Activated effector memory CD4-positive, alpha-beta T cell treated with anti-CD3 and anti-CD28 coated beads, Interleukin-2, amount 50 U/mL, for 16 hours (primary cell): ENCODE measurements around the gene FANCC.

Experiments
- DNase-seq: peaks from one replicate; pipeline ENCODE4 v3.0.0-alpha.2; 2020

The FANCC gene

DNA sequence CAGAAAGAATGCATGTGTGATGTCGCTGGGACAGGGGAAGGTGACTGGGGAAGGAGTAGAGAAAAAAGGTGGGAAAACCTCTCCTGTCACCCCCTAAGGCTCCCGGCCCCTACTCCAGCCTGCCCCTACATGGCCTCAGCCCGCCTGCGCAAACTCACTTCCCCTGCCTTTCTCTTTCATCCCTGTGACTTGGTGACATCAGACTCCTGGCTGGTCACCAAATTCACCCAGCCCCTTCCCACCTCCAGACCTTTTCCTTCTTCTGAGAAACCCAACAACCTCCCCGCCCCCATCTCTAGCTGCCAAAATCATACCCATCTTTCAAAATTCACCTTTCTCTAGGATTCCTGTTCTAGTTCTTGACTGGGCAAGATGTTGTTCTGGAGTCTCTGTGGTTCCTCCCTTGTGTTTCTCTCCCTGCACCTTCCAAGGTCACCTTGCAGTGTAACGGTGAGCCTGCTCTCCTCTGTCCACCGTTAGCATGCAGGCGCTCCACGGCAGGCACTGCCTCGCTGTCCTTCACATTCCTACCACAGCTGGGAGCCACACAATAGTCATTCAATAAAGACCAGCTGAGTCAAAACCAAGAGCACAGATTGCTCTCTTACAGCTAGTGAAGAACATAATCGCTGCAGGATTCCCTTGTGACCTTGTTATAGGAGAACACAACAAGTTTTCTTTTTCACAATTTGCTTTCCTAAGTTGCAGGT is 134.5 kb downstream of the FANCC start:
- no peak for DNase-seq

DNA sequence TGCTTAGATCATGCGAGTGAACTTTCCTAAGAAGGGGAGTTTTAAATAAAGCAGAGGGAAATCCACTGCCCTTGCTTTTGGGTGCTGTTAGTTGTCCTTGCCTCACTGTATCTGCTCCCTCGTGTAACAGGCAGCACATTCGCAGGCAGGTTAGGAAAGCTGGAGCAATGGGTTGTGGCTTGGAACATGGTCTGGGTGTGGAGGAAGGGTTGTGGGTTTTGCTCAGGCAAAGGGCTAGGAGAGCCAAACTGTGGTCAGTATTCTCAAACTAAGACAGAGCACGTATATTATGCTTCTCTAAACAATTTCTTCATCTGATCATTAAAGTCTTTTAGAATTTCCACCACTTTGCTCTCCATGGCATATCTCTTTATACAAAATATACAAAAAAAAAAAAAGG is 135.7 kb downstream of the FANCC start:
- DNase-seq, result no peak

DNA sequence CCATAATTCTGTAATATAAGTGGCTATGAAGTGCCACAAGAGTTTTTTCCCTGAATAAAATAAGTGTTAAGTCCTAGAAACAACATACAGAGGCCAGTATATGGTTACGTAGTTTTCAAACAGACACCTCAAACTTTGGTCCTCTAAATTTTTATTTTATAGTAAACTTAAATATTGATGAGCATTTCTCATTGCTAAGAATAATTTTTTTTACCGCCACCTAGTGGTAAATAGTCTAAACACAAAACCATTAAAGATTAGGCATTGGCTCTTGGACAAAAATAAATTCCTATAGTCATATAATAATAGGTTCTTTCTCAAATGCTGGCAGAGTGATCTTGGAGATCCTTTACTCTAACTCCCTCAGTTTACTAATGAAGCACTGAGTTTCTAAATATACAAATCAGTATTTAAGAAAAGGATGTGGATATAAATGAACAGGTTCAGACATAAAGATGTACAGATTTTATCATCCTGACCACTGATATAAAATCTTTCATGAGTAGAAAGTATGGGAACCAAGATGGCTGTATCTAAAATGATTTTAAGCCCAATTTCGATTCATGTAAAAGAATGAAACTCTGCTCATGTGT is 136.2 kb downstream of the FANCC start:
- no peak for DNase-seq

DNA sequence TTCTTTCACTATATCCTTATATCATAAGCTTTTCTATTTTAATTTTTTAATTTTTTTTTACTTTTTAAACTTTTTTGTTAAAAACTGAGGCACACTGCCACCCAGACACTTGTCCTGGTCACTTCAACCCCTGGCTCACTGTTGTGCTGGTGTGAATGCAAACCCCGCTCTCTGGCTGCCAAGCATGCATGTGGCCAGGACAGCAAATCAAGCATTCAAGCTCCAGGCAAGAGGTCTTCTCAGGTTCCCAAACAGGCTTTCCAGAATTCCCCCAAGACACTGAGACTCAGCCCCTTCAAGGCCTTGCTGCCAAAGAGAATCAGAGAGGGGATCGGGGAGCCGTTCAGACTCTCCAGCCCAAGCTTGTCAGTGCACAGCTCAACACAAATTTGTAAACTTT is 139.9 kb downstream of the FANCC start:
- no peak for DNase-seq

DNA sequence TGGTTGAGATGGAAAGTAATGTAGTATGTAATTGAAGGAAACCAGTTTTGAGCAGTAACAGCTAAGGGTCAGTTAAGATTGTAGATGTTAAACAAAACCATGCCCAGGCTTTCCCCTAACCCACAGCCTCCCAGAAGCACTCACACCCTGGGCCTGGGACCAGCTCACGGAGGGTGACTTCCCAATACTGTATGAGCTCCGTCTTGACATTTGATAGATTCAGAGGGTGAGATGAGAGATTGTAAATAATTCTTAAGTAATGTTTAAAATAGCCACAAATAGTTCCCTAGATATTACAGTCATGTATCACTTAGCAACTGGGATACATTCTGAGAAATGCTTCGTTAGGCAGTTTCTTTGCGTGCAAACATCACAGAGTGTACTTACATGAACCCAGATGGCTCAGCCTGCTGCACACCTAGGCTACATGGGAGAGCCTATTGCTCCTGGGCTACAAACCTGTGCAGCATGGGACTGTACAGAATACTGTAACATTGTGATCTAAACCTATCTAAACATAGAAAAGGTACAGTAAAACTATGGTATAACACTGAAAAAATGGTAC is 140.7 kb downstream of the FANCC start:
- no peak for DNase-seq

DNA sequence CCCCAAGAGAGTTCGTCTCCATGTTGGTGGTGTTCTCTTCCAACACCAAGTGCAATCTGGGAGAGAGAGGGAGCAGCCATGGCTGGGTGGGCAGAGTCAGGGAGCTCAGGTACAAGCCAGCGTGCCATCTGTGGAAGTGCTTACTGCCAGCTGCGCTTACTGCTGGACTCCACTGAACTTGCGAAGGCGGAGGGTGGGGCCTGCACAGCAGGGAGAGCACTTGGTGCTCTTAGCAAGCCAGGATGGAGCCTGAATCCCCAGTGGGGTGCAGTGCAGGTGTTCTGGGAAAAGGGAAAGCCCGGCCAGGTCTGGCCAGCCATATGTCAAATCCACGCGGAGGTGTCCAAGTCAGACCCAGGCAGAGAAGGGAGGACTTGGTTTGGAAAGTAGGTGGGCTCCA is 142.0 kb downstream of the FANCC start:
- no peak for DNase-seq

DNA sequence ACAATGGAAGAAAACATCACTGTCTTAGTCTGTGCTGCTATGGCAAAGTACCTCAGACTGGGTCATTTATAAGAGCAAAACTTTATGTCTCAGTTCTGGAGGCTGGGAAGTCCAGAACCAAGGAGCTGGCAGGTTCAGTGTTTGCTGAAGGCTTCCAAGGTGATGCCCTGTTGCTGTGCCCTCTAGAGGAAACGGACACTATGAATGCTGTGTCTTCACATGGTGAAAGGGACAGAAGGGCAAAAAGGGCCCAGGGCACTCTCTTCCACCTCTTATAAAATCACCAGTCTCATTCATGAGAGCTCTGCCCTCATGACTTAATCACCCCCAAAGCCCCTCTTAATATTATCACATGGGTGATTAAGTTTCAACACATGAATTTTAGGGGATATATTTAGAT is 143.5 kb downstream of the FANCC start:
- no peak for DNase-seq

DNA sequence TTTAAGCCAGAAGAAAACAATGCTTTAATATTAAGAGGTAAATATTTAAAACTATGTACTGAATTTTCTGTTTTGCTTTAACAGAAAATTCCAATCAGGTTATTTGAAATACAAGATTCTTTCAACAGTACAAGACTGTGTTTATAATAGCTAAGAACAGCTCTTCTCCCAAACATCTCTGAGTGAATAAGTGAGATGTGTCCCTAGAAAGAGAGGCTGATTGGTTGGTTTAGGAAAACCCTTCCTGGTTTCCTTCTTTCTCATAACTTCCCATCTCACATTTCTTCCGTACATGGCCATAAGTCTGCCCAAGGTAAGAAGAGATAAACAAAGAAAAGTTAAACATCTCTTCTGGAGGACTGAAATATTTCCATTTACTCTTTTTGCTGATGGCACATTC is 145.9 kb downstream of the FANCC start:
- no peak for DNase-seq

DNA sequence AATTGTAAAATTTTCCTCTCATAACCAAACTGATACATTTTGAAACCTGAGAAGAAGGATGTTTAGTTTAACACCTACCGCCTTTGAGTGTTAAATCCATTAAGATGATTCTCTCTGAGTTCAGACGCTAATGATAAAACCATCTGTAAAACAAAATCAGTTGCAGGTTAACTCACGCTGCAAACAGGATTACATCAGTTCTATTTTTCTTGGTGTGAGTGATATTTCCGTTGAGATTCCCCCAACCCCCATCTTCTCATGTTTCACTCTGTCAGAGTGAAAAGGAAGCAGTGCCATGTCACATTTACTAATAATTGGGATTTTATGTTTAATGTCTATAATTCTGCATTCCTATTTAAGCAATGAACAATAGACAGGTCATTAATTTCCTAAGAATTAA is 146.5 kb downstream of the FANCC start:
- no peak for DNase-seq

DNA sequence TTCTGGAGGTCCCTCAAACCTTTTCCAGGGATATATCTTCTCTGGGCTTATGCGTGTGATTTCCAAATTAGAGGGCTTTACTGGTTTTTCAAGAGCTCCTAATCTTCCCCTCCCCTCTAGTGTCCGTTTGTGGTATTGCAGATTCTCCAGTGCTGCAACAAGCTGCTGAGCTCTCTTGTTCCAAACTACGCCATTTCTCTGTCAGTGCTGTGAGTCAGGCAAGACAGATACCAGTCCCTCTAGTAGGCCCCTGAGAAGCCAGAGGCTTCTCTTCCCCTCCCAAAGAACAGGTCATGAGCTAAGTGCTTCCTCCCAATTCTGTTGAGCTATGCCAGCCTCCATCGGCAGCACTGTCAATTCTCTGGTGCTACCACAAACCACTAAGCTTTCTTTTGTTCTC is 149.5 kb downstream of the FANCC start:
- peak; percentile 70 for DNase-seq

DNA sequence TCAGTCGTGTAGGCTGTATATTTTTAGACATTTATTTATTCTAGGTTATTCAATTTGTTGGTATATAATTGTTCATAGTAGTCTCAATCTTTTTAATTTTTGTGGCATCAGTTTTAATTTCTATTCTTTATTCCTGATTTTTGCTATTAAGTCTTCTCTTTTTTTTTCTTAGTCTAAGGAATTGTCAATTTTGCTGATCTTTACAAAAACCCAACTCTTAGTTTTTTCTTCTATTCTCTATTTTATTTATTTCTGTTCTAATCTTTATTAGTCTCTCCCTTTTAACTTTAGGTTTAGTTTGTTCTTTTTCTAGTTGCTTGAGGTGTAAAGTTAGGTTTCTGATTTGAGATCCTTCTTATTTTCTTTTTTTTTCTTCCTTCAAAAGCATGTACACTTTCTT is 152.5 kb downstream of the FANCC start:
- DNase-seq, result no peak

DNA sequence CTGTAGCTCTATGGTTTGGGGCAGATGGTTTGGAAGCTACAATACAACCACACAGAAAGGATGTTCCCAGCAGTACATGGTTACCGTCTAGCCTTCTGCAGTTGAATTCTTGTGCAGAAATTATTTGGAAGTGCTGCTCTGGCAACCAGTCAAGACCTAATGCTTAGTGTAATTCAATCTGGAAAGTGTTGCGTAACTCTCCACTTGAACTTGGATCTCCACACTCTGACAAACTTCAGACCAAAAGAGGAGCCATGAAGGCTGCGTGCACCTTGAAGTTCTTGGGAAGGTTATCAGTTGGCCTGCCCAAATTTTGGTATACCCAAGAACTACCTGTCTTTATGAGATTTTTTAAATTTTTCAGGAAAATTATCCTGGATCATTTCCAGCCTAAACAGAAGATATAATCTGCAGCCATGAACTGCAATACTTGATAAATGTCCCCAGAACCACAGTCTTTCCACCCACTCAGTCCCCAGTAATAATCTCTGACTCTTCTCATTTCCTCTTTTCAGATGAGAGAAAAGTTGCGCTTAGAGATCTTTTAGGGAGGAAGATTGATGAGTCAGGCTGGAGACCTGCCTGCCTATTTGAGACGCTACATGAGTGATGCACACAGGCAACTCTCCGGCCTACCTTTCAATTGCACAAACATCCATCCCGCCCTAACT is 159.9 kb downstream of the FANCC start:
- DNase-seq, result no peak

DNA sequence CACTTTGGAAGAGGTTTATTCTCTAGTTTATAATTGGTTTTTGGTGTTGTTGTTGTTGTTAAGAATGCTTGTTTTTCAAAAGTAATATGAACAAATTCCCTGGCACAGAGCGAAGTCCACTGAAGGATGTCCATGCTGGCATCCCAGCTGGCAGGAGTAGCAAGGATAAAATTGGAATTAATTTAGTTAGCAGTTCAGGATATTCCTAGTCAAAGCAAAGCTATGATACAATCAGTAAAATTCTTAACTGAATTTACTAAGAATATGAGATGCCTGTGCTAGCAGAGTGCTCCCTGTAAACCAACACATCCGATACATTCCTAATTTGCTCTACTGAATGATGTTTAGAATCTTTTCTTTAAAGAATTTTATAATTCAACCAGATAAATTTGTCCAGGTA is 161.4 kb downstream of the FANCC start:
- no peak for DNase-seq

DNA sequence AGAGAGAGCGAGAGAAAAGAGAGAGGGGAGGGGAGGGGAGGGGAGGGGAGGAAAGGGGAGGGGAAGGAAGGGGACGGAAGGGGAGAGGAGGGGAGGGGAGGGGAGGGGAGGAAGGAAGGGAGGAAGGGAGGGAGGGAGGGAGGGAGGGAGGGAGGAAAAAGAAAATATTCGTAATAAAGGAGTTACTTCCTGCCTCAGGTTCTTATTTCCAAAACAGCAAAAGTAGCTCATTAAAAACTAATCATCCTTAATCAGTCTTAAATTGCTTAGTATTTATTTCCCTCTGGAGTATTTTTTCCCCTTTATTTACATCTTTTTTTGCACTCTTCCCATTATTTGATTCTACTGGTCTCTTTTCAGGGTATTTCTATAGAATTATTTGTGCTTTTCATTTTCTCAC is 162.3 kb downstream of the FANCC start:
- no peak for DNase-seq

DNA sequence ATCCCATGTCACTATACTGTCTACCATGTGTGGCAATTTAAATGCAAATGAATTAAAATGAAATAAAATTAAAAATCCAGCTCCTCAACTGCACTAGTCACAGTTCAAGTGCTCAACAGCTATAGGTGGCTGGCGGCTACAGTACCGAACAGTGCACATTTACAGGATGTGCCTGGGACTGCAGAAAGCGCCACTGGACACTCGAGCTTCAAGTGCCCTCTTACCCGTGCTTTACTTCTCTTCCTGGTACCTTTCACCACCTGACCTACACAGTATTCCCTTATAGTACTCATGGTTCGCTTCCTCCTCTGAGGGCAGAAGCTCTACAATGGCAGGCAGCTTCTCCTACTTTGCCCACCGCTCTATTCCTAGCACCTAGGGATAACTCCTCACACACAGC is 166.6 kb downstream of the FANCC start:
- DNase-seq, result no peak

DNA sequence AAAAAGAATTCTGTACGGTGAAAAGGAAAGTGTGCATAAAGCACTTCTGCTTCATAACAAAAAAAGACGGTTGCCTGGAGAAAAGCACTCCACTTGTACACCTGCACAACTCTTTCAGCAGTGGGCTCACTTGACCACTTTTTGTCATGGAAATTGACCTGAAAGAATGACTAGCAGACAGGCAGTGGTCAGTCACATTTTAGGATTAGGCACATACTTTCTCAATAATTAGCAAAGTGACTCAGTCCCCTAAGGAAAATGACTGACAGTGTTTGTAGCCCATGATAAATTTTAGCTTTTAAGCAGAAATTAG is 169.3 kb downstream of the FANCC start:
- no peak for DNase-seq

DNA sequence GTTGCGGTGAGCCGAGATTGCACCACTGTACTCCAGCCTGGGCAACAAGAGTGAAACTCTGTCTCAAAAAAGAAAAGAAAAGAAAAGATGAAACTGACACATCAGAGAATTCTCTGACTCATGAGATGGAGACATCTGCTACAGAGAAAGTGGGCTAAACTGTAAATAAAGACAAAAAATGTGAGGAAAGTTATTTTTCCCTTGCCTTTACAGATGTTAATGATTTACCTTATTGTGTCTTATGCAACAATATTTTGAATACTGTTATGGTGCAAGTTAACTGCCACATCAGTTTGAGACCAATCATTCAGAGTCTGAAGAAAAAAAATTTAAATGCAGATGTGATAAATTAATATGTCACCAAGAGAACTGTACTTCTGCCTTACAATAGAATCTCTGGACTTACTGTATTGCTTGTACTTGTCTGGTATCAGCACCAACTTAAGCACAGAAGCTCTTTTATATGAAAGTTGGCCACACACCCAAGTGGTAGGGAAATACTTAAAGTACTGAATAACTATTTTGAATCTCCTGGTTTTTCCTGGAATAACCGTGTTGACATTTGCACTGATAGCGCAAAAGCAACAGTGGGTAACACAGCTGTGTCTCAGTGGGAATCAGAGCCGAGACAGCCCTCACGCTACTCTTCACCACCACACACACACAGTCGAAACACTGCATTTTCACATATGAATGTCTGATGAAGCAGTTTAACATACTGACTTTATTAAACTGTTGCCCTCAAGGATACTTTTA is 169.9 kb downstream of the FANCC start:
- no peak for DNase-seq

DNA sequence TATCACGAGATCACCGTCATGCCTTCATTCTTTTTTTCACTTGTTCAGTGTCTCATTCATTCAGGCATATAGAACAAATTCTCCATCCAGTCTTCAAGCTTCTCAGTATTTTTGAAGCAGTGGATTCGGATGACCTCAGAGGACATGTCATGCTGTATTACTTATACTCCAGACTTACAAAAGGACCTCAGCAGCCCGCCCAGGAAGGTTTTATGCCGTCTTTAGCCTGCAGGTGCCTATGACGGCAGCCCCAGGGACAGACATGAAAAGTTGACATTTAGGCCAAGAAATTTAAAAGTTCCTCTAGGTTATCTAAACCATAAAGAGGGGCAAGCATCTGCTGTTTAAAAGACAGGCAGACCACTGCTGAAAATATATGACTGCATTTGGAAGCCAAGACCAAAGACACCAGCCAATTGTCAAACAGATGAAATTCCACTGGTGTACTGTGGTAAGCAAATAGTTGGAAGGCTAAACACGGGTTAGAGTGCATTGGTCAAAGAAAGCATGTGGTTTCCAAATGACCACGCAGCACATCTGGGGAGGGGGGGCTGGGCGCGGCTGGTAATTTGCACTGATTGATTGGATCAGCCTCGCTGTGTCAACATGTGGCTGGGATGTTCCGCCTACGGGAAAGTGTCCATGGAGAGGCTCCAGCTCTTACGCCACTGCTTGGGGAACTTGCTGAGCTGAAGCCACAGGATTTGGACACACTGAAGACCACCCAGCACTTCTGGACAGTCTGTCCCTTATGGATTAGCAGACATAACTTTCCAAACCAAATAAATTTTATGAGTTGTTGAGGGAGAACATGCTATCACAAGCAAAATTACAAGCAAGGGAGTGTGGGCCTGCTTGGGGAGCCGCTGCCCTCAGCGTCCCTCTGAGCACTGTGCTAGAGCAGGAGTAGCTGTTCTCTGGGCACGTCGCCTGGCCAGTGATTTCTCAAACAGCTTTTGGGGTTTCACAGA is 173.6 kb downstream of the FANCC start:
- DNase-seq, result no peak

DNA sequence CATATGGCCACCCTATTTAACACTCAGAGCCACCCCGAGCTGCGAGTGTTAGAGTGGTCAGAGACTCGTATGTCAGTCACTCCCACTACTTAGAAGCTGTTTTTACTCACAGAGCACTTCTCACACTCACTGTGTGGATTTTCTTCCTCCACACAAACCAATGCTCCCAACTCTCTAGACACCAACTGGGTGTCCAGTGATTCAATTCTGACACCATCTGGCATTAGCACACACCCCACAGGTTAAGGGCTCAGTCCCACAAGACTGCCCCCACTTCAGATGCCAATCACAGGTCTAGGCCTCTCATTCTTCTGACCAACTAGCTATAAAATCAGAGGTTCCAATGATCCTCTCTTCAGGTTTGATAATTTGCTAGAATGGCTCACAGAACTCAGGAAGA is 174.8 kb downstream of the FANCC start:
- DNase-seq, result no peak

DNA sequence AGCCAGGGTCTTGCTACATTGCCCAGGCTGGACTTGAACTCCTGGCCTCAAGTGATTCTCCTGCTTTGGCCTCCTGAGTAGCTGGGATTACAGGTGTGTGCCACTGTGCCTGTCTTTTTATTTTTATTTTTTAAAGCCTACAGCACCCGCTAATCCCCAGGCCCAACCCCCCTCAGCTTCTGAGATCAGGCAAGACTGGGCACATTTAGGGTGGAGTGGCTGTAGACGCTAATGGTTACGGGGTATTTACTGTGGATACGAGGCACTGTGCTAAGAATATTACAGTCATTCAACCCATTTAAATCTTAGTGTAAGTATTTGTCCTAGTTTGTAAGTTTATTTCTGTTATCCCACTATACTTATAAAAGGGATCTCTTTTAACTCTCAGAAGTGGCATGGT is 175.2 kb downstream of the FANCC start:
- no peak for DNase-seq

DNA sequence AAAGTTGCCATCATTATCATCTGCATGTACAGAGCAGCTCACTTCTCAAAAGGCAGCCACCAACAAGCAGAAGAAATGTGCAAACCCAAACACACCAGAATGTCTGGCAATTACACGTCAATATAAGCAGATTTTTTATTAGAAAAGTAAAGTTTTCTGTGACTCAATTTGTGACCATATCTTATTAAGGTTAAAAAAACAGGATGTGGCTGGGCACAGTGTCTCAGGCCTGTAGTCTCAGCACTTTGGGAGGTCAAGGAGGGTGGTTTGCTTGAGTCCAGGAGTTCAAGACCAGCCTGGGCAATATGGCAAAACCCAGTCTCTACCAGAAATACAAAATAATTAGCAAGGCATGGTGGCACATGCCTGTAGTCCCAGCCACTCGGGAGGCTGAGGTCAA is 176.7 kb downstream of the FANCC start:
- no peak for DNase-seq

DNA sequence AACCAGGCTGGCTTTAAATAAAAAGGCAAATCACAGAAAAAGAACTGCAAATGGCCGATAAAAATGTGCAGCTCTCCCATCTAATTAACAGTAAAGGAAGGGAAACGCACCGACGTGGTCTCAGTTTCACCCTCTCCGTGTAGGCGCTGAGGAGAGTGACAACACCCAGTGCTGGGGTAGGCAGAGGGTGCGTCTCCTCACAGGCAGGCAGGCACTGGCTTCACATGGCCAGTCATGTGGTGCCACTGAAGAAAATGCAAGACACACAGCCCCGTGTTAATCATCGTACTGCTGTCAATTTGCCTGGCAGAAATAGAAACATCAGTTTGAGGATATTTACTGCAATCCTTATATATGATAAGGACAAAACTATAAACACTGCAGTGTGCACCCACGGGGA is 178.4 kb downstream of the FANCC start:
- DNase-seq, result no peak

DNA sequence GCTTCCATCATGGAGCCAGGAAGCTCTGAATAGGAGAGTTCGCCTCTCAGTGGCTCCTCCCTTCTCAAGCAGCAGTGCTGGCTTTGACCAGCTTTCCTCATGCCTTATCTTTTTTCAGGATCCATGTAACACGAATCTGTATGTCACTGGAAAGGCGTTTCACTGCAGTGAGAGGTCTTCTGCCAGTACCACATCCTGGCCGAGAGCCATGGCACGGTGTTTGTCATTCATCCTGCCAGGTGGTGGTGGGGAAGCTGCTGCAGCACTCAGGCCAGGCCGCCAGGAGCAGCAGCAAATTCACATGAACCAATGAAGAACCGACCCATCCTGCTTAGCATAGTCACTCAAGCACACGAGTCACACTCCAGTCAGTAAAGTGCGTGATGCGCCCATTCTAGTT is 179.0 kb downstream of the FANCC start:
- no peak for DNase-seq
